ENCODE results near the gene NCKAP5.

NCKAP5 gene

GRCh38 chr2:133138693-133139092 lies 429.6 kb downstream of the NCKAP5 start:
- peaks cover 0 to 1% (median 0%) of the 10 kb centered on the region in 5 experiments for H3K27me3 ChIP-seq (replicated peaks in 2 of 5; ENCODE audit: control insufficient read depth in 4 of 5, insufficient read depth in 5 of 5, low read length in 4 of 5)
- CTCF ChIA-PET = no interaction called here
- H3K9me3 ChIP-seq (ENCODE audit: control extremely low read depth in 1 of 5, control insufficient read depth in 4 of 5, insufficient read depth in 2 of 5, low read depth in 1 of 5, low read length in 4 of 5) = no peaks in the 10 kb centered on the region
- DNase-seq = no peak
- no peak overlapping the region for H3K4me3 ChIP-seq (ENCODE audit: control insufficient read depth in 1 of 7, extremely low read depth in 1 of 7, insufficient read depth in 4 of 7, low read depth in 2 of 7, low read length in 6 of 7)
- H3K4me1 ChIP-seq (ENCODE audit: control extremely low read depth in 1 of 4, control insufficient read depth in 4 of 4, insufficient read depth in 4 of 4, low read length in 3 of 4) = no peaks in the 10 kb centered on the region
- no peak overlapping the region for H3K27ac ChIP-seq (ENCODE audit: insufficient read depth in 1 of 2, low read depth in 1 of 2, low read length in 2 of 2, poor library complexity in 1 of 2, severe bottlenecking in 2 of 2)
- no peaks in the 10 kb centered on the region for H3K36me3 ChIP-seq (ENCODE audit: control insufficient read depth in 4 of 4, insufficient read depth in 4 of 4, low read length in 3 of 4)
- 85% methylated on average over 4 of the region's 4 CpGs for WGBS (ENCODE audit: insufficient coverage)
- POLR2A ChIA-PET = no interaction called here

GRCh38 chr2:133135035-133135654 lies 433.1 kb downstream of the NCKAP5 start:
- POLR2A ChIA-PET = no interaction called here
- CTCF ChIA-PET = no interaction called here
- 94% methylated on average over 7 of the region's 10 CpGs for WGBS (ENCODE audit: insufficient coverage)
- Histone ChIP-seq H3K9me3 (ENCODE audit: control extremely low read depth in 1 of 5, control insufficient read depth in 4 of 5, insufficient read depth in 2 of 5, low read depth in 1 of 5, low read length in 4 of 5) (no peaks in the 10 kb centered on the region), H3K27ac (ENCODE audit: insufficient read depth in 1 of 2, low read depth in 1 of 2, low read length in 2 of 2, poor library complexity in 1 of 2, severe bottlenecking in 2 of 2) (no peak overlapping the region), H3K36me3 (ENCODE audit: control insufficient read depth in 4 of 4, insufficient read depth in 4 of 4, low read length in 3 of 4) (no peaks in the 10 kb centered on the region), H3K4me1 (ENCODE audit: control extremely low read depth in 1 of 4, control insufficient read depth in 4 of 4, insufficient read depth in 4 of 4, low read length in 3 of 4) (no peaks in the 10 kb centered on the region), H3K4me3 (ENCODE audit: control insufficient read depth in 1 of 7, extremely low read depth in 1 of 7, insufficient read depth in 4 of 7, low read depth in 2 of 7, low read length in 6 of 7) (no peak overlapping the region), H3K27me3 (replicated peaks in 2 of 5; ENCODE audit: control insufficient read depth in 4 of 5, insufficient read depth in 5 of 5, low read length in 4 of 5) (no peaks in the 10 kb centered on the region)
- no peak for DNase-seq

GRCh38 chr2:133130548-133131246 lies 437.6 kb downstream of the NCKAP5 start:
- WGBS (ENCODE audit: insufficient coverage) = 49% methylated on average over 3 of the region's 3 CpGs

GRCh38 chr2:133124446-133124845 lies 443.8 kb downstream of the NCKAP5 start:
- H3K27ac ChIP-seq (ENCODE audit: insufficient read depth in 1 of 2, low read depth in 1 of 2, low read length in 2 of 2, poor library complexity in 1 of 2, severe bottlenecking in 2 of 2) = no peak overlapping the region
- CTCF ChIA-PET = no interaction called here

More at GRCh38 chr2:133130548-133131246, 437.6 kb downstream of the NCKAP5 start:
- H3K9me3 ChIP-seq (ENCODE audit: control extremely low read depth in 1 of 5, control insufficient read depth in 4 of 5, insufficient read depth in 2 of 5, low read depth in 1 of 5, low read length in 4 of 5) = no peaks in the 10 kb centered on the region
- ChIA-PET CTCF (no interaction called here), POLR2A (no interaction called here)
- no peaks in the 10 kb centered on the region for H3K4me1 ChIP-seq (ENCODE audit: control extremely low read depth in 1 of 4, control insufficient read depth in 4 of 4, insufficient read depth in 4 of 4, low read length in 3 of 4)
- H3K36me3 ChIP-seq (ENCODE audit: control insufficient read depth in 4 of 4, insufficient read depth in 4 of 4, low read length in 3 of 4) = no peaks in the 10 kb centered on the region
- no peaks in the 10 kb centered on the region for H3K27me3 ChIP-seq (replicated peaks in 2 of 5; ENCODE audit: control insufficient read depth in 4 of 5, insufficient read depth in 5 of 5, low read length in 4 of 5)
- no peak for DNase-seq
- no peak overlapping the region for H3K27ac ChIP-seq (ENCODE audit: insufficient read depth in 1 of 2, low read depth in 1 of 2, low read length in 2 of 2, poor library complexity in 1 of 2, severe bottlenecking in 2 of 2)
- no peak overlapping the region for H3K4me3 ChIP-seq (ENCODE audit: control insufficient read depth in 1 of 7, extremely low read depth in 1 of 7, insufficient read depth in 4 of 7, low read depth in 2 of 7, low read length in 6 of 7)

GRCh38 chr2:133123904-133124303 lies 444.4 kb downstream of the NCKAP5 start:
- WGBS (ENCODE audit: insufficient coverage) = 87% methylated on average over 4 of the region's 5 CpGs
- H3K4me1 ChIP-seq (ENCODE audit: control extremely low read depth in 1 of 4, control insufficient read depth in 4 of 4, insufficient read depth in 4 of 4, low read length in 3 of 4) = no peaks in the 10 kb centered on the region
- DNase-seq = no peak
- CTCF ChIA-PET = no interaction called here
- no peaks in the 10 kb centered on the region for H3K9me3 ChIP-seq (ENCODE audit: control extremely low read depth in 1 of 5, control insufficient read depth in 4 of 5, insufficient read depth in 2 of 5, low read depth in 1 of 5, low read length in 4 of 5)
- POLR2A ChIA-PET = no interaction called here
- no peaks in the 10 kb centered on the region for H3K36me3 ChIP-seq (ENCODE audit: control insufficient read depth in 4 of 4, insufficient read depth in 4 of 4, low read length in 3 of 4)
- no peaks in the 10 kb centered on the region for H3K27me3 ChIP-seq (replicated peaks in 2 of 5; ENCODE audit: control insufficient read depth in 4 of 5, insufficient read depth in 5 of 5, low read length in 4 of 5)
- H3K4me3 ChIP-seq (ENCODE audit: control insufficient read depth in 1 of 7, extremely low read depth in 1 of 7, insufficient read depth in 4 of 7, low read depth in 2 of 7, low read length in 6 of 7) = no peak overlapping the region
- no peak overlapping the region for H3K27ac ChIP-seq (ENCODE audit: insufficient read depth in 1 of 2, low read depth in 1 of 2, low read length in 2 of 2, poor library complexity in 1 of 2, severe bottlenecking in 2 of 2)

More at GRCh38 chr2:133124446-133124845, 443.8 kb downstream of the NCKAP5 start:
- DNase-seq = no peak
- no peaks in the 10 kb centered on the region for H3K27me3 ChIP-seq (replicated peaks in 2 of 5; ENCODE audit: control insufficient read depth in 4 of 5, insufficient read depth in 5 of 5, low read length in 4 of 5)
- H3K4me1 ChIP-seq (ENCODE audit: control extremely low read depth in 1 of 4, control insufficient read depth in 4 of 4, insufficient read depth in 4 of 4, low read length in 3 of 4) = no peaks in the 10 kb centered on the region
- POLR2A ChIA-PET = no interaction called here
- WGBS (ENCODE audit: insufficient coverage) = 91% methylated on average over 4 of the region's 5 CpGs
- H3K4me3 ChIP-seq (ENCODE audit: control insufficient read depth in 1 of 7, extremely low read depth in 1 of 7, insufficient read depth in 4 of 7, low read depth in 2 of 7, low read length in 6 of 7) = no peak overlapping the region
- no peaks in the 10 kb centered on the region for H3K36me3 ChIP-seq (ENCODE audit: control insufficient read depth in 4 of 4, insufficient read depth in 4 of 4, low read length in 3 of 4)
- no peaks in the 10 kb centered on the region for H3K9me3 ChIP-seq (ENCODE audit: control extremely low read depth in 1 of 5, control insufficient read depth in 4 of 5, insufficient read depth in 2 of 5, low read depth in 1 of 5, low read length in 4 of 5)

- Histone ChIP-seq H3K27me3 (replicated peaks in 2 of 5; ENCODE audit: control insufficient read depth in 4 of 5, insufficient read depth in 5 of 5, low read length in 4 of 5) (no peaks in the 10 kb centered on the region), H3K4me3 (ENCODE audit: control insufficient read depth in 1 of 7, extremely low read depth in 1 of 7, insufficient read depth in 4 of 7, low read depth in 2 of 7, low read length in 6 of 7) (no peak overlapping the region), H3K4me1 (ENCODE audit: control extremely low read depth in 1 of 4, control insufficient read depth in 4 of 4, insufficient read depth in 4 of 4, low read length in 3 of 4) (no peaks in the 10 kb centered on the region), H3K9me3 (ENCODE audit: control extremely low read depth in 1 of 5, control insufficient read depth in 4 of 5, insufficient read depth in 2 of 5, low read depth in 1 of 5, low read length in 4 of 5) (no peaks in the 10 kb centered on the region), H3K27ac (ENCODE audit: insufficient read depth in 1 of 2, low read depth in 1 of 2, low read length in 2 of 2, poor library complexity in 1 of 2, severe bottlenecking in 2 of 2) (no peak overlapping the region), H3K36me3 (ENCODE audit: control insufficient read depth in 4 of 4, insufficient read depth in 4 of 4, low read length in 3 of 4) (no peaks in the 10 kb centered on the region)
- CTCF ChIA-PET = no interaction called here
- POLR2A ChIA-PET = no interaction called here
- WGBS (ENCODE audit: insufficient coverage) = 100% methylated on average over 1 of the region's 1 CpG
- DNase-seq = no peak
Measured at GRCh38 chr2:133123393-133123792, 444.9 kb downstream of the NCKAP5 start.

GRCh38 chr2:133122529-133122928 lies 445.7 kb downstream of the NCKAP5 start:
- ChIA-PET POLR2A (no interaction called here), CTCF (no interaction called here)
- Histone ChIP-seq H3K4me1 (ENCODE audit: control extremely low read depth in 1 of 4, control insufficient read depth in 4 of 4, insufficient read depth in 4 of 4, low read length in 3 of 4) (no peaks in the 10 kb centered on the region), H3K27me3 (replicated peaks in 2 of 5; ENCODE audit: control insufficient read depth in 4 of 5, insufficient read depth in 5 of 5, low read length in 4 of 5) (no peaks in the 10 kb centered on the region), H3K36me3 (ENCODE audit: control insufficient read depth in 4 of 4, insufficient read depth in 4 of 4, low read length in 3 of 4) (no peaks in the 10 kb centered on the region), H3K4me3 (ENCODE audit: control insufficient read depth in 1 of 7, extremely low read depth in 1 of 7, insufficient read depth in 4 of 7, low read depth in 2 of 7, low read length in 6 of 7) (no peak overlapping the region), H3K27ac (ENCODE audit: insufficient read depth in 1 of 2, low read depth in 1 of 2, low read length in 2 of 2, poor library complexity in 1 of 2, severe bottlenecking in 2 of 2) (no peak overlapping the region), H3K9me3 (ENCODE audit: control extremely low read depth in 1 of 5, control insufficient read depth in 4 of 5, insufficient read depth in 2 of 5, low read depth in 1 of 5, low read length in 4 of 5) (no peaks in the 10 kb centered on the region)
- no peak for DNase-seq
- WGBS (ENCODE audit: insufficient coverage) = 83% methylated on average over 1 of the region's 1 CpG

Data from common myeloid progenitor, CD34-positive (primary cell).